DND-41 (cell line): ENCODE measurements around the gene ARHGAP8.

Experiments
- ATAC-seq: fragments of 200-7000 bp; cut with Tn5 transposase; 3 replicates; pipeline ENCODE4 v1.9.1; 2021; ENCODE audit warnings: low read depth; ENCODE audit not compliant: insufficient read depth
- DNase-seq: peaks from one replicate; pipeline ENCODE4 v3.0.0-alpha.2; 2020
- H2AFZ ChIP-seq: 2 replicates; pipeline ENCODE4 v1.6.0; 2012; ENCODE audit warnings: low read depth, low read length
- H3K27ac ChIP-seq: 2 replicates; pipeline ENCODE4 v1.5.1; 2012; ENCODE audit warnings: low read length, inconsistent platforms
- H3K27me3 ChIP-seq: fragments of 200-600 bp; sonication (generic); 2 replicates; pipeline ENCODE4 v1.6.0; 2012; ENCODE audit warnings: low read length, mild to moderate bottlenecking, inconsistent platforms; ENCODE audit not compliant: insufficient read depth, poor library complexity
- H3K36me3 ChIP-seq: 2 replicates; pipeline ENCODE4 v1.5.1; 2012; ENCODE audit warnings: low read length, inconsistent platforms; ENCODE audit not compliant: insufficient read depth
- H3K4me1 ChIP-seq: 2 replicates; pipeline ENCODE4 v1.5.1; 2012; ENCODE audit warnings: mild to moderate bottlenecking, low read length; ENCODE audit not compliant: insufficient read depth
- H3K4me2 ChIP-seq: 2 replicates; pipeline ENCODE4 v1.6.0; 2012; ENCODE audit warnings: mild to moderate bottlenecking, moderate library complexity, low read length, inconsistent platforms; ENCODE audit not compliant: insufficient read depth
- H3K4me3 ChIP-seq, 2 experiments: fragments of 200-600 bp in 1 of 2; shearing (Covaris generic) in 1 of 2; 2 replicates each; pipeline ENCODE4 v1.5.1; 2012 to 2016; ENCODE audit warnings: inconsistent platforms in 2 of 2, low read length in 2 of 2, mild to moderate bottlenecking in 2 of 2, low read depth in 1 of 2, moderate library complexity in 1 of 2
- H3K79me2 ChIP-seq: 2 replicates; pipeline ENCODE4 v1.6.0; 2012; ENCODE audit warnings: low read length, inconsistent platforms; ENCODE audit not compliant: insufficient read depth
- H3K9ac ChIP-seq: 2 replicates; pipeline ENCODE4 v1.6.0; 2012; ENCODE audit warnings: low read depth, mild to moderate bottlenecking, inconsistent platforms, low read length, moderate library complexity
- H3K9me3 ChIP-seq: 2 replicates; pipeline ENCODE4 v1.5.1; 2012; ENCODE audit warnings: low read length, moderate library complexity, mild to moderate bottlenecking, inconsistent platforms; ENCODE audit not compliant: insufficient read depth, severe bottlenecking
- H4K20me1 ChIP-seq: 2 replicates; pipeline ENCODE4 v1.6.0; 2012; ENCODE audit warnings: low read length; ENCODE audit not compliant: insufficient read depth
- EZH2 ChIP-seq: IDR thresholded peaks from 3 replicates; pipeline ENCODE4 v1.6.1; 2012; ENCODE audit warnings: borderline replicate concordance, low read depth, mild to moderate bottlenecking, moderate library complexity, low read length, inconsistent platforms; ENCODE audit not compliant: severe bottlenecking
- TF ChIP-seq, protein P1 (sequence below): IDR thresholded peaks from 2 replicates; pipeline ENCODE4 v1.5.1; 2012; ENCODE audit warnings: borderline replicate concordance, low read length, moderate library complexity, mild to moderate bottlenecking; ENCODE audit not compliant: poor library complexity, severe bottlenecking; ENCODE audit errors: extremely low read depth

ARHGAP8 gene

DNA sequence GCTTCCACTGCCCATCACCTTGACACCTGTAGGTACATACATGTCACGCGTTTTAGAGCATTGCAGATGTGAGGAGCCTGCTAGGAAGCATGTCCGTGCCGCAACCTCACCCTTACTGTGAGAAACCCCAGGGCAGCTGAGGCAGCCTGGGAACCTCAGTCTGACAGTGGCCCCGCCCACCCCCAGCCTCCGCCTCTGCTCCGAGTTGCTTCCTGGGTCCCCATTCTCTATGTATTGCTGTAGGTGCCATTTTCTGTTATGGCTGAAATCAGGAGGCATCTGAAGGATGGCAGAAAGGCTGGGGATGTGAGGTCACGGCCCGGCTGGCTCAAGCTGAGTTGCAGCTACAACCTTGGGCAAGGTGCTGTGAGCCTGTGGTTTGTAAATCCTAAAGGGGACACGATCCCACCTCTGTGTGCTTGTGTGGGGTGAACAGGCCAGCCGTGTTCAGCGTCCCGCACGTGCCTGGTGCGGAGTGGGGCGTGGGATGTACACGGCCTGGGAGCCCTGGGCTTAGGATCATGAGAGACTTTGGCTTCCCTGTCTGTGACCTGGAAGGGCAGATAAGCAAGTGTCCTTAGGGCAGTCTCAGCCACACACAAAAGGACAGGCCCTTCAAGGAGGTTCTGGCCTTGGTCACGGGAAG, 154.7 kb downstream of the ARHGAP8 start:
- no peak for DNase-seq
- Histone ChIP-seq H4K20me1 (no peaks in the 10 kb centered on the region), H3K27me3 (no peaks in the 10 kb centered on the region), H3K4me3 (no peak overlapping the region), H3K79me2 (no peaks in the 10 kb centered on the region), H2AFZ (no peak overlapping the region), H3K27ac (no peak overlapping the region), H3K9me3 (peaks cover 8% of the 10 kb centered on the region), H3K4me2 (no peak overlapping the region), H3K36me3 (peaks cover 74% of the 10 kb centered on the region), H3K9ac (no peak overlapping the region), H3K4me1 (no peaks in the 10 kb centered on the region)
- ATAC-seq, result no peak
- no peak for TF ChIP-seq EZH2
- TF ChIP-seq, protein P1, sequence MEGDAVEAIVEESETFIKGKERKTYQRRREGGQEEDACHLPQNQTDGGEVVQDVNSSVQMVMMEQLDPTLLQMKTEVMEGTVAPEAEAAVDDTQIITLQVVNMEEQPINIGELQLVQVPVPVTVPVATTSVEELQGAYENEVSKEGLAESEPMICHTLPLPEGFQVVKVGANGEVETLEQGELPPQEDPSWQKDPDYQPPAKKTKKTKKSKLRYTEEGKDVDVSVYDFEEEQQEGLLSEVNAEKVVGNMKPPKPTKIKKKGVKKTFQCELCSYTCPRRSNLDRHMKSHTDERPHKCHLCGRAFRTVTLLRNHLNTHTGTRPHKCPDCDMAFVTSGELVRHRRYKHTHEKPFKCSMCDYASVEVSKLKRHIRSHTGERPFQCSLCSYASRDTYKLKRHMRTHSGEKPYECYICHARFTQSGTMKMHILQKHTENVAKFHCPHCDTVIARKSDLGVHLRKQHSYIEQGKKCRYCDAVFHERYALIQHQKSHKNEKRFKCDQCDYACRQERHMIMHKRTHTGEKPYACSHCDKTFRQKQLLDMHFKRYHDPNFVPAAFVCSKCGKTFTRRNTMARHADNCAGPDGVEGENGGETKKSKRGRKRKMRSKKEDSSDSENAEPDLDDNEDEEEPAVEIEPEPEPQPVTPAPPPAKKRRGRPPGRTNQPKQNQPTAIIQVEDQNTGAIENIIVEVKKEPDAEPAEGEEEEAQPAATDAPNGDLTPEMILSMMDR, result no peak

- Histone ChIP-seq H3K36me3 (peaks cover 74% of the 10 kb centered on the region), H3K79me2 (no peaks in the 10 kb centered on the region), H3K4me2 (no peak overlapping the region), H3K9me3 (peaks cover 3% of the 10 kb centered on the region), H3K27ac (no peak overlapping the region), H3K27me3 (no peaks in the 10 kb centered on the region), H3K9ac (no peak overlapping the region), H4K20me1 (no peaks in the 10 kb centered on the region), H3K4me1 (no peaks in the 10 kb centered on the region), H2AFZ (no peak overlapping the region), H3K4me3 (no peak overlapping the region)
- ATAC-seq (no peak), DNase-seq (no peak)
- TF ChIP-seq, protein P1, result no peak
- TF ChIP-seq EZH2, result no peak
These were observed 155.7 kb downstream of the ARHGAP8 start for GRCh38 chr22:44907765-44908737.

DNA sequence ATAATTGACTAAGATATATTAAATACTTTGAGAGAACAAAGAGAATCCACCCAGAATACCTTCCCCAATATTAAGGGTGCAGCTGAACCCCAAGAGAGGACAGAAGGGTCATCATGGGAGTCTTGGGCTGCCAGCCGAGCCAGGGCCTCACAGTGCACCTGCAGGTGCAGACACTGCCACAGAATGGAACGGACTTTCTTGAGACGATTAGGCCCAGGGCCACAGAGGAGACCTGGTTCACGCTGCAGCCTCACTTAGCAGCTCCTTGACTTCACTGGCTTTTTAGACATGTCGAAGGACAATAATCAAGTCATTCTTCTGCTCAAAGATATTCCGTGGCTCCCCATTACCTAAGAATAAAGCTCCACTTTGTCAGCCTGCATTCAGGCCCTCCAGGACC, 156.9 kb downstream of the ARHGAP8 start:
- TF ChIP-seq, protein P1, result no peak
- TF ChIP-seq EZH2, result no peak
- H3K36me3 ChIP-seq, result peaks cover 83% of the 10 kb centered on the region
- H3K4me1 ChIP-seq, result no peaks in the 10 kb centered on the region
- H3K4me3 ChIP-seq, result no peak overlapping the region
- no peak overlapping the region for H2AFZ ChIP-seq
- no peaks in the 10 kb centered on the region for H4K20me1 ChIP-seq
- H3K9ac ChIP-seq, result no peak overlapping the region
- peaks cover 11% of the 10 kb centered on the region for H3K9me3 ChIP-seq
- no peaks in the 10 kb centered on the region for H3K27me3 ChIP-seq
- DNase-seq (no peak), ATAC-seq (no peak)
- H3K27ac ChIP-seq, result no peak overlapping the region
- H3K79me2 ChIP-seq, result no peaks in the 10 kb centered on the region
- no peak overlapping the region for H3K4me2 ChIP-seq
